Activated CD8-positive, alpha-beta T cell treated with anti-CD3 and anti-CD28 coated beads for 36 hours (primary cell): ENCODE measurements around the gene NECAB2. TPM values are rescaled to one million over a fixed set of nuclear protein-coding genes. Genes with fewer than 3 reads are reported as not detected.

Experiments
- ATAC-seq: fragments of 200-7000 bp; cut with Tn5 transposase; one replicate; pipeline ENCODE4 v1.10.0; 2021; ENCODE audit warnings: mild to moderate bottlenecking, moderate library complexity
- CTCF ChIA-PET: fragments of 350-600 bp; sonication (Branson Sonifier 250); formaldehyde crosslinking; loops from one replicate; lab custom pipeline; 2021; ENCODE audit warnings: antibody characterized with exemption; lab: Charles Lee
- POLR2A ChIA-PET: fragments of 350-600 bp; sonication (Branson Sonifier 250); formaldehyde crosslinking; loops from one replicate; lab custom pipeline; 2021; ENCODE audit warnings: antibody characterized with exemption; lab: Charles Lee
- DNase-seq: peaks from one replicate; pipeline ENCODE4 v3.0.0-alpha.2; 2020
- H3K27ac Mint-ChIP-seq: one replicate; pipeline ENCODE4 v1.8.0; 2021; ENCODE audit warnings: mild to moderate bottlenecking, mixed read lengths
- H3K27me3 Mint-ChIP-seq: one replicate; pipeline ENCODE4 v1.8.0; 2021; ENCODE audit warnings: mixed read lengths
- H3K36me3 Mint-ChIP-seq: one replicate; pipeline ENCODE4 v1.8.0; 2021; ENCODE audit warnings: low read depth, mixed read lengths
- H3K4me1 Mint-ChIP-seq: one replicate; pipeline ENCODE4 v1.8.0; 2021; ENCODE audit warnings: low read depth, mixed read lengths
- H3K4me3 Mint-ChIP-seq: one replicate; pipeline ENCODE4 v1.8.0; 2021; ENCODE audit warnings: mild to moderate bottlenecking, moderate library complexity, mixed read lengths
- H3K9me3 Mint-ChIP-seq: one replicate; pipeline ENCODE4 v1.8.0; 2021; ENCODE audit warnings: mixed read lengths
- CTCF ChIP-seq: fragments of 200-600 bp; IDR thresholded peaks from one replicate; pipeline ENCODE4 v1.8.0; 2022; ENCODE audit warnings: antibody characterized with exemption, mild to moderate bottlenecking
- intact Hi-C: fragments of 100-400 bp; cut with micrococcal nuclease; formaldehyde crosslinking; loops from one replicate; pipeline ENCODE4 v1.10.0; 2022
- total RNA-seq, 2 experiments: library from RNA; stranded (reverse); gene quantifications; one replicate each; pipeline ENCODE4 v1.2.3, GENCODE V29; 2021

Gene NECAB2
- total RNA-seq, 2 experiments from 2014 or later, result not detected

DNA sequence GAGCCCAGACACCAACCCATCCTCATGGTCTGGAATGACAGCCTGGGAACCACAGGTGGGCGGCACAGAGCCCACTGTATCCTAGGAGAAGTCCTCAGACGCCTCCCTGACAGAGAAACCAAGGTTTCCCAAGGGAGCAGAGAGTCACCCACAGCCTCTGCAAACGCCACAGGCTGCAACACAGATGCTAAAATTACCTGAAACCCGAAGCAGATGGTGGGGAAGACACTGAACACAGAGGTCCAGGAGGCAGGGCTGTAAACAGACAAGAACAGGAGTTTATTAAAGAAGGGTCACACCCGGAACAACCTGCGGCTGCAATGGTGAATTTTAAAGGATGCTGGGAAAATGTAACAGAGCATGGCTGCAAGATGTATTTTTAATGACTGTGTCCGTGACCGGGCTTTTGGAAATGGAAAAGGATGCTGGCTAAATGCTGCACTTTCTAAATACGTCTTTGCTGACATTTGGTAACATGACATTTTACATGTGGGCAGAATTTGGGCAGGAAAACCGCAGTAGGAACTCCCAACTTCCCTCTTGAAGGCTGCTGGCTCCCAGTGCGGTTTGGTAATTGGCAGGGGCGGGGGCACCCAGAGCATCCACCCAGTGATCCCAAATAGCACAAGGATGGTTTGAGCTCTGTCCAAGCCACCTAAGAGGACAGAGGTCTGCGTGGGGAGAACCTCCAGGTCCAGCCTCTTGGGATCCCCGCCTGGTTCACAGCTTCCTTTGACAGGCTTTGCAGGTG is 61.4 kb downstream of the NECAB2 start:
- Mint-ChIP-seq H3K9me3 (no peaks in the 10 kb centered on the region), H3K4me1 (peaks cover 15% of the 10 kb centered on the region), H3K27ac (peak overlapping the region; percentile 45), H3K36me3 (no peaks in the 10 kb centered on the region), H3K4me3 (no peak overlapping the region), H3K27me3 (peaks cover 24% of the 10 kb centered on the region)
- TF ChIP-seq CTCF, result no peak
- ChIA-PET POLR2A (interaction anchor here (0.9 kb wide), 1 partner anchor 13 kb away, joined by 3 read pairs; the partner anchor contains the start of gene SLC38A8), CTCF (no interaction called here)
- DNase-seq (peak; percentile 28), ATAC-seq (peak; percentile 55)
- intact Hi-C loops, result no loop called here

DNA sequence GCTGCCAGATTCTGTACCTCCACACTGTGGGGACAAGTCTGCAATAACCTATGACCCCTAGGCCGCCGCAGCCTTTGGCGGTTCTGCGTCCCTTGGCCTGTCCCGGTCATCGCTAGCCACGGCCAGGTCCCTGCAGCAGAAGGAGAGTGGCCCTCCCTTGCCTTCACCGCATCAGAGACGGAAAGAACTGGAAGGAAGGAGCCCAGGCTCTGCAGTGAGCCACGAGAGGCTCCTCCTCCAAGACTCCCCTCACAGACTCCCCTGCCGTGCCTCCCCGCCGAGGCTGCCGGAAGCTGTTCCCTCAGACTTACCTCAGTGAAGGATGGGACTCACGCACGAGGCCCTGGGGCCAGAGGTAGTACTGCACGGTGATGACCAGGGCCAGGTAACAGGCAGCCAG is 63.5 kb downstream of the NECAB2 start:
- intact Hi-C loops, result no loop called here
- H3K27me3 Mint-ChIP-seq, result peaks cover 22% of the 10 kb centered on the region
- H3K36me3 Mint-ChIP-seq, result no peaks in the 10 kb centered on the region
- TF ChIP-seq CTCF, result no peak
- no peak overlapping the region for H3K4me3 Mint-ChIP-seq
- no peak overlapping the region for H3K27ac Mint-ChIP-seq
- CTCF ChIA-PET, result no interaction called here
- peaks cover 15% of the 10 kb centered on the region for H3K4me1 Mint-ChIP-seq
- H3K9me3 Mint-ChIP-seq, result peaks cover 6% of the 10 kb centered on the region
- DNase-seq (no peak), ATAC-seq (no peak)
- POLR2A ChIA-PET, result no interaction called here

GRCh38 chr16:84032458-84033178 is 64.6 kb downstream of the NECAB2 start:
- H3K9me3 Mint-ChIP-seq, result peaks cover 6% of the 10 kb centered on the region
- CTCF ChIA-PET, result no interaction called here
- ATAC-seq (no peak), DNase-seq (no peak)
- peaks cover 15% of the 10 kb centered on the region for H3K4me1 Mint-ChIP-seq
- H3K27me3 Mint-ChIP-seq, result peaks cover 16% of the 10 kb centered on the region
- no peak for TF ChIP-seq CTCF
- H3K4me3 Mint-ChIP-seq, result no peak overlapping the region
- POLR2A ChIA-PET, result interaction anchor here (0.8 kb wide), 1 partner anchor 17 kb away, joined by 3 read pairs; no protein-coding TSS in a partner anchor
- intact Hi-C loops, result no loop called here
- no peak overlapping the region for H3K27ac Mint-ChIP-seq
- no peaks in the 10 kb centered on the region for H3K36me3 Mint-ChIP-seq

DNA sequence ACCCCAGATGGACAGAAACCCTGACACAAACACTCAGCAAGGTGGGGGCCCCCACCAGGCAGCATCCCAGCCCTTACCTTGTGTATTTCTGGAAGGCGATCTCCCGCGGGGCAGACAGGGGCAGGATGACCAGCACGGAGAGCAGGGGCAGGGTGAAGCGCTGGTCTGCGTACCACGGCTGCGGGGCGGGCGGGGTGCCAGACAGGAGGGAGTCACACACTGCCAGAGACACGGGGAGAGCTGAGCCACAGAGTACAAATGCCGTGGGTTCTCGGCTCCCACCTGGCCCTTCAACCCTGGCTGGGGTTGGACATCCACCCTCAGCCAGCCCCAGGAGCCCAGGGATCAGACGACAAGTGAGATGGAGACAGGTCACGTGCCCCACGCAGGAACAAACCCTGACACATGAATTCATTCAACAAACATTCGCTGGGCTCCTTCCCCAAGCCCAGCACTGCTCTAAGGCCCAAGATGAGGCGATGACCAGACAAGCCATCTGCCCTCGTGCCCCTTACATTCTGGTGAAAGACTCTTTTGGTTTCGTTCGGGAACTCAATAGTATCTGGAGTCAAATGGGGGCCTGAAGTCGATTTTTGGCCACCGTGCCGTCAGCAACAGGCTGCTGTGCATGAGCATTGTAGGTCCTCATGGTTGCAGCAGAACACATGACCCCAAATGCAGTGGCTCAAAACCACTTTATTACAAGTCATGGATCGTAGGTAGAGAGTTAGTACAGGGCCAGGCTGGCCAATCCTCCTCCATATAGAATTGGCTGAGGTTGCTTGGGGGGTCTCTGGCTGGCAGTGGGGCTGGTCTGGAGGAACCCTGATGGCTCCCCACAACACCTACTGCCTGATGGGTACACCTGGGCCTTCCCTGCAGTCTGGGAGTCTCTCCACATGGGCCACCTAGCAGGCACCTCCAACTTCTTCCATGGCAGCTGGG is 65.5 kb downstream of the NECAB2 start:
- POLR2A ChIA-PET, result no interaction called here
- TF ChIP-seq CTCF, result no peak
- no peak overlapping the region for H3K4me3 Mint-ChIP-seq
- H3K4me1 Mint-ChIP-seq, result peaks cover 15% of the 10 kb centered on the region
- no peak overlapping the region for H3K27ac Mint-ChIP-seq
- intact Hi-C loops, result no loop called here
- DNase-seq, result no peak
- no peak for ATAC-seq
- H3K36me3 Mint-ChIP-seq, result no peaks in the 10 kb centered on the region
- CTCF ChIA-PET, result no interaction called here
- peaks cover 6% of the 10 kb centered on the region for H3K9me3 Mint-ChIP-seq
- H3K27me3 Mint-ChIP-seq, result peaks cover 11% of the 10 kb centered on the region
